ENCODE measurements around the gene WDR5.

- no peak for TF ChIP-seq CTCF (IDR thresholded peaks at IDR 0.05; ENCODE audit: poor library complexity)
- TF ChIP-seq EZH2 (IDR thresholded peaks at IDR 0.05; ENCODE audit: borderline replicate concordance), result no peak
These were observed 72.5 kb downstream of the WDR5 start for GRCh38 chr9:134208310-134208841.

All from hepatocyte (in vitro differentiated cells).